NCI-H69 (cell line): ENCODE data around the gene FGF2.
"Not testable (repeated sequence)": the region's sequence is repeated elsewhere in the genome, so short reads cannot be mapped to it uniquely, and the experiment has no call there.

Source experiments
- DNase-seq: peaks from one replicate; lab custom pipeline; 2025; lab: John Stamatoyannopoulos, UW

FGF2 gene

DNA sequence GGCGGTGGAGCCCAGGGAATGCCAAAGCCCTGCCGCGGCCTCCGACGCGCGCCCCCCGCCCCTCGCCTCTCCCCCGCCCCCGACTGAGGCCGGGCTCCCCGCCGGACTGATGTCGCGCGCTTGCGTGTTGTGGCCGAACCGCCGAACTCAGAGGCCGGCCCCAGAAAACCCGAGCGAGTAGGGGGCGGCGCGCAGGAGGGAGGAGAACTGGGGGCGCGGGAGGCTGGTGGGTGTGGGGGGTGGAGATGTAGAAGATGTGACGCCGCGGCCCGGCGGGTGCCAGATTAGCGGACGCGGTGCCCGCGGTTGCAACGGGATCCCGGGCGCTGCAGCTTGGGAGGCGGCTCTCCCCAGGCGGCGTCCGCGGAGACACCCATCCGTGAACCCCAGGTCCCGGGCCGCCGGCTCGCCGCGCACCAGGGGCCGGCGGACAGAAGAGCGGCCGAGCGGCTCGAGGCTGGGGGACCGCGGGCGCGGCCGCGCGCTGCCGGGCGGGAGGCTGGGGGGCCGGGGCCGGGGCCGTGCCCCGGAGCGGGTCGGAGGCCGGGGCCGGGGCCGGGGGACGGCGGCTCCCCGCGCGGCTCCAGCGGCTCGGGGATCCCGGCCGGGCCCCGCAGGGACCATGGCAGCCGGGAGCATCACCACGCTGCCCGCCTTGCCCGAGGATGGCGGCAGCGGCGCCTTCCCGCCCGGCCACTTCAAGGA, at the start of gene FGF2:
Gene FGF2 (plus strand): TSS at position 279 of the 705 bp plus-strand sequence. CDS start 344 bp downstream, at position 623.
- DNase-seq = peak; percentile 63

DNA sequence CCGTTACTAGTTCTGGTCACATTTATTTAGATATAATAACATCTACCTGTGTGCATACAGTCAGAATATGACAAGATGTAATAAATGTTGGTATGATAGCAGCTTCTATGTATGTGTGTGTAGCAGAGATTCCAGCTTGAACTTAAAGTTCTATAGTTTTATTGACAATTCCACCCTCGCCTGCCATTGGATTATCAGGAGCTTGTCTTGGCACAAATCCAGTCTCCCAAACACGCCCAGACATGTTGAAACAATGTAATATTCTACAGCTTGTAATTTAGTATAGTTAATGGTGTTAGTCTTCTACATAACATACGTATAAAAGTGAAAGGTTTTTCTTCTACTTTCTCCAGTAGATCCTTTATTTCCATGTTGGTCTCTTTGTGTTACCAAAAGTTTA, 49.7 kb upstream of the FGF2 start:
- peak; percentile 77 for DNase-seq

DNA sequence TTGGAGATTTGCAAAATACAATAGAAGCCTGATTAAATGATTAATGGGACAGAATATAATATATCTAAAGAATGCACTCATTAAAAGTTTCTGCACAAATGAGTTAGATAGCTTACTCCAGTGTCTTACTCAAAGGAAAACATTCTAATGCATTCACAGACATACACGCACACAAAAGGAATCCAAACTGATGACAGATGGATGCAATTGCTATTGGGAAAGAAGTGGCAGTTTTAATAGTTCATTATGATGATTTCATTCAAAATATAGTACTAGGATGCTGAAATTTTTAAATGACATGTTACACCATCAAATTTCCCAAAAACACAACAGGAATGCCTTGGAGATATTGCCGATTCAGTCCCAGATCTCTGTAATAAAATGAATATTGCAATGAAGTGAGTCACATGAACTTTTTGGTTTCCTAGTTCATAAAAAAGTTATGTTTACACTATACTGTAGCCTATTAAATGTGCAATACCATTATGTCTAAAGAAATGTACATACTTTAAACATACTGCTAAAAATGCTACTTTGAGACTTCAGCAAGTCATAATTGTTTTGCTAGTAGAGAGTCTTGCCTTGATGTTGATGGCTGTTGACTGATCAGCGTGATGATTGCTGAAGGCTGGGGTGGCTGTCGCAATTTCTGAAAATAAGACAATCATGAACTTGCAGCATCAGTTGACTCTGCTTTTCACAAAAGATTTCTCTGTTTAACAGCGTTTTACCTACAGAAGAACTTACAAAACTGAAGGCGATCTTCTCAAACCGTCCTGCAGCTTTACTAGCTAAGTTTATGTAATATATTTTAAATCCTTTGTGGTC, 48.6 kb upstream of the FGF2 start:
- no peak for DNase-seq

DNA sequence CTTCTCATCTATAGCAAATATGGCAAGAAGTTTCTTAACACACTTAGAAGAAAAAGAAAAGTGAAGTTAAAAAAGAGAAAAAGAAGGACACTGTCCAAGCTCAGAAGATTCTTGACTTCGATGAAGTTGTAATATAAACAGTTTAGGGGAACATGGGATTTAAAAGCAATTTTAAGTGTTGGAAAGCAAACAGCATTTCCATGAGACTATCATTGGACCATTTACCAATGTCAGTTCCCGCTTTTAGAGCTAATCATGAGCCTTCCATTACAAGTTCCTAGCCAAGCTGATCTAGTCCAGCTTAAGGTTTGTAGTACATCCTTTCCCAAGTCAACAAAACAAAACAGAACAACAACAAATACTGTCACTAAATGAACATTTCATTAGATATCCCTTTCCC, 45.1 kb upstream of the FGF2 start:
- no peak for DNase-seq

DNA sequence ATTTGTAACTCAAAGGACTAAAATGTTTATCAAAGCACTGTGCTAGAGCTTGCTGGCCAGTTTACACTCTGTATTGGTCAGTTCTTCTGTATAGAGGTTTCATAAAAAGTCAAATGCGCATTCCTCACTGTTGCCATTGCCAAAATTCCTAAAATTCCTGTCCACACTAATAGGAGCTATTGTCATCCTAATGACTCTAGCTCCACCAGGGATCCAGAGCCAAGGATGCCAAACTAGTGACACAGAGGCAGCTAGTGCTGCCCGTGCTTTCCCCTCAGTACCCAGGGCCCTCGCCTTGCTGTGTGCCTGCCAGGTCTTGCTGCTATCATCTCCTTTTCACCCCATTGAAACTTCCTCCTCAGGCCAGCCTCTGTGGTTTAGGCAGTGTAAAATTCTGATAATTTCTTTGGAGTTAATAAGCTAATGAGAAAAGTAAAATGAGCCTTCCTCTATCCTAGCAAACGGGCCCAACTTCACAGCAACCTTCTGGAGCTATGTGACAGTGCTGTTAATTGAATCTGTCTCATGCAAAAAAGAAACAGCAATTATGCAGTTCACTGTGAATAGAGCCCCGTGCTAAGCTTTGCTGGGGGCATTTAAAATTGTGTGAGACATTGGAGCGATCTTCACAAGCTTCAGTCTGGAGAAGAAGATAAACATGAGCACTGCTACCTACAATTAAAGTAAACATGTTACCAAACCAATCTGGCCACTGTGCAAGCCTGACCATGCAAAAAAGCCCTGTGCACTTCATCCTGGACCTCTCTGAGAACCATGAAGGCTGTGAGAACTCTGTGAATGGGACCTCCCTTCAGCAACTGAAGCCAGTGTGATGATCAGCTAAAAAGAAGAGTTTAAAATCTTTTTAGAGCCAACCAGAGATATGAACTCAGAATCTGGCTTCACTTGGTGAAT, 43.1 kb upstream of the FGF2 start:
- DNase-seq = peak; percentile 52

DNA sequence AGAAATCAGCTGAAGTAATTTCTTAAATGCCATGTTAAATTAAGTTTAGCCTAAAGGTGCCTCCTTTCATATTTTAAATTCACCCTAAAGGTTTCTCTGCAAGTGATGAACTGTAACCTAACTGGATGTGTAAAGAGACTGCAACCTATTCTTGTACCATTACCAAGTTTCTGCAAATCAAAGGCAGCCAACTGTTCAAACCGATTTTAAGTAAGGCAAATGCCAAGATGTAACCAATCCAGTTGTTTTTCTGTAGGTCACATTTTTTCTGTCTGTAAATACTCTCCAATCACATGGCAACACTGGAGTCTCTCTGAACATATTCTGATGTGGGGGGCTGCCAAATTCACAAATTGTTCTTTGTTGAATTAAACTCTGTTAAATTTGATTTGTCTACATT, 42.4 kb upstream of the FGF2 start:
- DNase-seq = no peak

DNA sequence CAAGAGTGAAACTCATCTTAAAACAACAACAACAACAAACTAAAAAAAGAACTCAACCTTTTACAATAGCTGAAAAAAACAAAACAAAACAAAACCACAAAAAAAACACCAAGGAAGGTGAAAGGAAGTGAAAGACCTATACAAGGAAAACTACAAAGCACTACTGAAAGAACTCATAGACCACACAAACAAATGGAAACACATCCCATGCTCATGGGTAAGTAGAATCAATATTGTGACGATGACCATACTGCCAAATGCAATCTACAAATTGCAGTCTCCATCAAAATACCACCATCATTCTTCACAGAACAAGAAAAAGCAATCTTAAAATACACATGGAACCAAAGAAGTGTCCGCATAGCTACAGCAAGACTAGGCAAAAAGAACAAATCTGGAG, 41.5 kb upstream of the FGF2 start:
- no peak for DNase-seq

DNA sequence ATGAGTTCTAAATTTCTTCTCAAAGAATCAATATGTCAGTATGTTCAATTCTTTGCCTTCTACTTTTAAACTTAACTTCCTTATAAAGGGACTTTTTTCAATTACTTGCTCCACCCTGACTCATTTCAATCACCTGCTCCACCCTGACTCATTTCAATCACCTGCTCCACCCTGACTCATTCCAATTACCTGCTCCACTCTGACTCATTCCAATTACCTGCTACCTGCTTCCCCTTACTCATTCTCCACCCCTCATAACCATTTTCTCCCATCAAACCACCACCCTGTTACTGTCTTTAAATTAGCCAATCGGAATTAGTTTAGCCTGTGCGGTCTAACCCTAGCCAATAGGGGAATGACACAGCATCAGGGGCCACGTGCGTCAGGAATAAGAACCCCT, 40.3 kb upstream of the FGF2 start:
- peak; percentile 13 for DNase-seq

DNA sequence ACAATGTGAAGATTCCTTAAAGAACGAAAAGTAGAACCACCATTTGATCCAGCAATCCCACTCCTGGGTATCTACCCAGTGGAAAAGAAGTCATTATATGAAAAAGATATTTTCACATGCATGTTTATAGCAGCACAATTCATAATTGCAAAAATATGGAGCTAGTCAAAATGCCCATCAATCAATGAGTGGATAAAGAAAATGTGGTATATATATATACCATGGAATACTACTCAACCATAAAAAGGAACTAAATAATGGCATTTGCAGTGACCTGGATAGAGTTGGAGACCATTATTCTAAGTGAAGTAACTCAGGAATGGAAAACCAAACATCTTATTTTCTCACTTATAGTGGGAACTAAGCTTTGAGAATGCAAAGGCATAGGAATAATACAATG, 39.7 kb upstream of the FGF2 start:
- not testable (repeated sequence) for DNase-seq

DNA sequence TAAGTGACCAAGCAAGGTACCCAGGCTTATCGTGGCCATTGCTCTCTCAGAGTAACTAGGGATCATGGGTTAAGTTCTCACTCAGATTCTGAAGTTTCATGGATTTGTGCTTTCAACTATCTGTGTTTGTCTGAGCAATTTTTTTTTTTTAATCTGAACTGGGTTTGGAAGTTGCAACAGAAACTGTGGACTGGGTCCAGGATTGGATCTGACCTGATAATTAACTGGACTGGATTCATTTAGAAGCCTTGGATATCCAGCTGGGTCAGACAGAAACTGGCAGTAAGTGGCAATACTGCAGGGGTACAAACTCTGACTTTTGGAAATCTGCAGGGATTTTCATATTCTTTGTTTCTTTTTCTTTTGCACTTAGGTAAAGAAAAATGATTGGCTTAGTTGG, 38.7 kb upstream of the FGF2 start:
- no peak for DNase-seq

DNA sequence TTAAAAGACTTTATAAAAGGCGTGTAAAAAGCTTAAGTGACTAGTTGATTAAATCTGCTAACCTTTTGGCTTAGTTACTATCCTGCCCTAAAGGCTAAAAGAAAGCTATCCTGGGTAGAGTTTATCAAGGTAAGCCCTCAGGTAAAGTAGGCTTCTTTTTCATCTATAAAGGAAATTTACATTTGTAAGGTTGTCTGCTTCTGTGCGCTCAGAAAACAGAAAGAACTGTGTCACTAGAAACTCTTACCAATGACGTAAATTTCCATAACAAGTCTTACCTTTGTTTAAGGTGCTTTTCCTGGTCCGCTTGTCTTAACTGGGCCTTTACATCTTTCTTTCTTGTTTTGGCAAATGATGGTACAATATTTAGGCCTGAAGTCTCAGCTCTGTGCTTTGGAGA, 37.7 kb upstream of the FGF2 start:
- DNase-seq = no peak

DNA sequence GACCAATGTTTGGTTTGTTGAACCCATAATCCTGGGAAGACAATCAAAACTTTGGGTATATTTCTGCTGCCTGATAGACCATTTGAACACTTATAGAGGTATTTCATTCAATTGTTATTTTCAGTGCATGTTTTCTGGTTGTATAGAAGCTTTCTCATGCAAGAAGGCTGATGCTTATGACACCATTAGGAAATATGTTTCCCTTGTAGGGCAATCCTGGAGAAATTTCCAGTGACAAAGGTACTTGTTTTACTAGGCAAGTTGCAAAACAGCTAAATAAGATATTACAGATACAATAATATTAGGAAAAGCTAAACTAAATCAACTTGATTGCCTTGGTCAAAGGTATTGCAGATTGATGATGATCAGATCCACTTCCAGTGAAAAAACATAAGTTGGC, 32.8 kb upstream of the FGF2 start:
- no peak for DNase-seq

DNA sequence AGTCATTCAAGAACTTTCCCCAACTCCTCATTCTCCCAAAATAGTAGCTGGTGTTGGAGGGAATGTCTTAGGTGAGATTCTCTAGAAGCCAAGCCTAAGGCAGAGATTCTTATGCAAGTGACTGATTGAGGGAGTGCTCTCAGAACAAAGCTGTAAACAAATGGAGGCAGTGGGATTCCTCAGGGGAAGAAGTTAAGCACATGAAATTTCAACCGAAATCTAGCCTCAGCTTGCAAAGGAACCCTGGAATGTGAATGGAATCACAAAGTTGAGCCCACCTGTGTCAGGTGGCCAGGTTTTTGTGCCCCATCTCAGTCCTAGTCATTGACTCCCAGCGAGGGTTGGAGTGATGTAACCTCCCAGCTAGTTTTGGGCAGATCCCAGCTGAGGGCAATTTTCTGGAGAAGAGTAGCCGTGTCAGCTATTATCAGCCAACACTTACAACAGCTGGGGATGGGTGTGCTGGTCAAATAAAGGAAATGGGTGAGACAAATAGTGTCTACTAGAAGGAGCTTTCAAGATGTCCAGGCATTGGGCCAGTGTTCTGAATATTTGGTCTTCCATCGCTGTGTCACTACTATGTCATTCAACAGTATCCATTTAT, 29.7 kb upstream of the FGF2 start:
- peak; percentile 27 for DNase-seq

DNA sequence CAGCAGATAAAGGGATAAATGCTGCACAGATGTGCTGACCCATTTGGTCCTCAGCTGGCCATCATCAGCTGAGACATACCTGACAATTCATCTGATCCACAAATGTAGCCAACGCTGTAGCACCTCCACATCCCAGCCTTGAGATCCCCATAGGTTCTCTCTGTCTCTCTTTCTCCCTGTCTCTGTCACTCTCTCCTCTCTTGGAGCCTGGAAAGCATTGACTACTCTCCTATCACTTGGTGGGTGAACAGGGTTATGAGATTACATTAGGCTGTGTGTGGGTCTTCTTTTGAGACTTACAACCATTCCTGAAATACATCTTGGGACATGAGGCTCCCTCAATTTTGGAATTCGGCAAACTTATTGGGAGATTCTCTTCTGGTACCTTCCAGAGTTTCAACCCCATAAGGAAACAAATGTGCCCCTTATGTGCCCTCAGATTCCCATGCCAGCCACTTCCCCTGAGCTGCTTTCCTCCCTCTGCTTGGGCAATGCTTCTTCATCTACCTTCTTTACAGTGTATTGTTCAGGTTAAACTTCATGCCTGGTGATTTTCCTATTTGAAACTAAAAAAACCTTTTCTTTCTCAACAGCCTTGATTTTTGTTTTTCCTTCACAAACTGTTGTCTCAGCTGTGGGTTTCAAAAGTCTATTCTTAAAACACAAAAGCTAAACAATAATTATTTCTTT, 29.1 kb upstream of the FGF2 start:
- DNase-seq = peak; percentile 61

DNA sequence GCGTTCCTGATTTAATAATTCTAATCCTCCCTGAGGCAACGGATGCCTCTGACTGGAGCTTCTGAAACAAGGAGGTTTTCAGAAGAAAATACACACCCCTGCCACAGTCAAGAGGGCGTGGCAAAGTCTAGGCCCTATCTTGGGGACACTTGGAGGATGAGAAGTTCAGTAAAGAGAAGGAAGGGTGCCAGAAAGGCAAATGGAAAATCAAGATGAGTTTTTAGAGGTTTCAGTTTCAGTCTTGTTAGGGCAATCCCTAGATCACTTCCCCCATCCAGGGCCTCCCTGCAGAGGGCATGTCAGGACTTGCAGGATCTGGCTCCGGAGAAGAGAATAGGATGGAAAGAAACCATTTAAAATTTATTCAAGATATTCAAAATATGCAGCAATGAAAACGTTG, 28.5 kb upstream of the FGF2 start:
- DNase-seq = peak; percentile 85

DNA sequence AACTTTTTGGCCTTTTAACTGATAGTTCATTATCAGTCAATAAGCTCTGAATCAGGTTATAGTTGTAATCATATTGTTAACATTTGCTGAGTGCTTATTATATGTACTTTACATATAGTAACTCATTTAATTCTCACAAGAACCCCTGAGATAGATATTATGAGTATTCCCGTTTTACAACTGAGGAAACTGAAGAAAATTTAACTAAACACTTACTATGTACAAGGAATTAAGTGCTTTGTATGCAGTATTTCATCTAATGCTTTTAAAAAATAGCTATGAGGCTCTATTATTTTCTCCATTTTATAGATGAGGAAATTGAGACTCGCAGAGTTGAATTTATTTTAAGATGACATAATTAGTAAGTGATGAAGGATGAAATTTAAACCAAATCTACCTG, 27.7 kb upstream of the FGF2 start:
- DNase-seq = no peak

DNA sequence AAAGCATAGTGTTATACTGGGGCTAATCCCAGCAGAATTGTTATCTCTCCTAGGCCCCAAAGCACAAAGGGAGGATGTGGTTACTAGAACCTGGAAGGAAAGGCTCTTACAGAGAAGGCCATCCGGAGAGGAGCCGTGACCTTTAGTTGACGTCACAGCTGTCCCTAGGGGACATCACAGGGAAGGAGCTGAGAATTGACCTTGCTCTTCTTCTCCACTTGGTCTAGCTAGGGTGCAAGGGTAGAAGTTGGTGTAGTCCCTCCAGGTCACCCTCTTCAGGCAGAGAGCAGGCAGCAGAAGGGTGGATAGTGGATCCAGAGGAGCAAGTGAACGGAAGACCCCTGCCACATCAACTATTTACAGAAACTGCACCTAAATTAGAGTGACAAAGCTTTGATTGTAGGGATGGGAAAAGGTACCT, 22.8 kb upstream of the FGF2 start:
- DNase-seq = no peak

DNA sequence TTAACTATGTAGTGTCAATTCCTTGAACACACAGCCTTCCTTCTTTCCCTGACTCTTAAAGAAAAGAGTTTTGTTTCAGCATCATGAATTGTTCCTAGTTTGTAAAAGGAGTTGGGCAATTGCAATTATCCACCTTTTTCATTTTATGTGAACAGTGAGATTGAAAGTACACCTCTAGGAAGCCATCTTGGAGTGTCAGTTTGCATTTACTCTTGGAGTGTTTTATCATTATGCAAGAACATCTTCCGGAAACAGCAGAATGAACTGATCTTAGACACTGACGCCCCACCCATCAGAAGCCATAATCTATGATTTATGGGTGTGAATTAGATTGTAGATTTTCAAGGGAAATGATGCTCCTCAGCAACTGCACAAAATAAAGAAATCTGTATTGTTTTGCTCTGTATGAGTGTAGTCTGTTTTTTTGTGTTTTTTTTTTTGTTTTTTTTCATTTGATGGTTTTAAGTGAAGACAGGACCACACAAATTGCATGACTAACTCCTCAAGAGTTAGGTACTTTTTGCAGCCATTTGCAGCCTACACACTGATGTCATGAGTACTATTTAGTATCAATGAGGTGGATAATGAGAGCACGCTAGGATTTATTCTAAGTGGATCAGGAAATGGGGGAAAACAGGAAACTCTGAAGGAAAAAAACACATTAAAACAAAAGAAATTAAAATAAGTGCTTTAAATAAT, 19.5 kb upstream of the FGF2 start:
- no peak for DNase-seq

DNA sequence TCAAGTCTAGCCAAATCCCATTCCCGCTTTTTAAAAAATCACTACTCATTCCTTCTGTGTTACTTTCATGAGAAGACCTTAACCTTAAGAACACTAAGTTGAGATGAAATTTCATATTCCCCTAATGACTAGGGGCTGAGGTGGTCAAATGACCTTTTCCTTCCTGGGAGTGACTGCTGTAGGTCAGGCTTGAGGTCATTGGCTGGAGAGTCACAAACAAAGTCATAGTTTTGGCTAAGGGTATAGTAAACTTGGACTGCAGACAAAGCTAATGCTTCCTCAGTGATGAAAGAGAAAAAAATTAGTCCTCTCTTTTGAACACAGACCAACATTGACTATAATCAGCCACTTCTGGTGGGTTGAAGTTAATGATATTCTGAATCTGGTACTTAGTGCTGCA, 16.0 kb upstream of the FGF2 start:
- DNase-seq = no peak

DNA sequence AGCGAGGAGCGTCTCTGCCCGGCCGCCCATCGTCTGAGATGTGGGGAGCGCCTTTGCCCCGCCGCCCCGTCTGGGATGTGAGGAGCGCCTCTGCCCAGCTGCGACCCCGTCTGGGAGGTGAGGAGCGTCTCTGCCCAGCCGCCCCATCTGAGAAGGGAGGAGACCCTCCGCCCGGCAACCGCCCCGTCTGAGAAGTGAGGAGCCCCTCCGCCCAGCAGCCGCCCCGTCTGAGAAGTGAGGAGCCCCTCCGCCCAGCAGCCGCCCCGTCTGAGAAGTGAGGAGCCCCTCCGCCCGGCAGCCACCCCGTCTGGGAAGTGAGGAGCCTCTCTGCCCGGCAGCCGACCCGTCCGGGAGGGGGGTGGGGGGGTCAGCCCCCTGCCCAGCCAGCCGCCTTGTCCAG, 14.8 kb upstream of the FGF2 start:
- DNase-seq = not testable (repeated sequence)

DNA sequence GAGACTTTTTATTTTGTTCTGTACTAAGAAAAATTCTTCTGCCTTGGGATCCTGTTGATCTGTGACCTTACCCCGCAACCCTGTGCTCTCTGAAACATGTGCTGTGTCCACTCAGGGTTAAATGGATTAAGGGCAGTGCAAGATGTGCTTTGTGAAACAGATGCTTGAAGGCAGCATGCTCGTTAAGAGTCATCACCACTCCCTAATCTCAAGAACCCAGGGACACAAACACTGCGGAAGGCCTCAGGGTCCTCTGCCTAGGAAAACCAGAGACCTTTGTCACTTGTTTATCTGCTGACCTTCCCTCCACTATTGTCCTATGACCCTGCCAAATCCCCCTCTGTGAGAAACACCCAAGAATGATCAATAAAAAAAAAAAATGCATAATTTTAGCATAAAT, 13.8 kb upstream of the FGF2 start:
- not testable (repeated sequence) for DNase-seq
